H9 (cell line): ENCODE data around the gene ELOVL2. TPM values are rescaled to one million over a fixed set of nuclear protein-coding genes. Genes with fewer than 3 reads are reported as not detected.

ENCODE experiments used
- DNase-seq: peaks from one replicate; pipeline ENCODE4 v3.0.0-alpha.2; 2017
- H2AFZ ChIP-seq: one replicate; pipeline ENCODE4 v1.6.1; 2013; ENCODE audit warnings: mild to moderate bottlenecking, low read length, control low read depth, moderate library complexity
- H2AK5ac ChIP-seq: 2 replicates; pipeline ENCODE4 v1.6.1; 2013; ENCODE audit warnings: low read length, control low read depth, mixed read lengths; ENCODE audit not compliant: insufficient read length
- H2BK120ac ChIP-seq: one replicate; pipeline ENCODE4 v1.6.1; 2013; ENCODE audit warnings: low read depth, mild to moderate bottlenecking, low read length, control low read depth, inconsistent platforms; ENCODE audit not compliant: poor library complexity, severe bottlenecking
- H2BK12ac ChIP-seq: 2 replicates; pipeline ENCODE4 v1.6.1; 2013; ENCODE audit warnings: low read length, control low read depth, mixed read lengths, low read depth; ENCODE audit not compliant: insufficient read length
- H2BK15ac ChIP-seq: 2 replicates; pipeline ENCODE4 v1.6.1; 2013; ENCODE audit warnings: low read depth, low read length, control low read depth
- H2BK20ac ChIP-seq: one replicate; pipeline ENCODE4 v1.6.1; 2013; ENCODE audit warnings: low read depth, mild to moderate bottlenecking, low read length, control low read depth, inconsistent platforms; ENCODE audit not compliant: poor library complexity, severe bottlenecking
- H2BK5ac ChIP-seq: 2 replicates; pipeline ENCODE4 v1.6.1; 2013; ENCODE audit warnings: low read length, control low read depth, mixed read lengths; ENCODE audit not compliant: insufficient read length
- H3K14ac ChIP-seq: 2 replicates; pipeline ENCODE4 v1.6.1; 2013; ENCODE audit warnings: low read length, control low read depth; ENCODE audit not compliant: insufficient read depth
- H3K18ac ChIP-seq: 2 replicates; pipeline ENCODE4 v1.6.1; 2013; ENCODE audit warnings: low read depth, mild to moderate bottlenecking, mixed read lengths, low read length, control low read depth; ENCODE audit not compliant: insufficient read length
- H3K23ac ChIP-seq: 2 replicates; pipeline ENCODE4 v1.6.1; 2013; ENCODE audit warnings: low read length, control low read depth, mixed read lengths, low read depth; ENCODE audit not compliant: insufficient read length
- H3K23me2 ChIP-seq: 2 replicates; pipeline ENCODE4 v1.6.1; 2013; ENCODE audit warnings: low read depth, mild to moderate bottlenecking, mixed read lengths, low read length, control low read depth; ENCODE audit not compliant: insufficient read length, poor library complexity, severe bottlenecking
- H3K27ac ChIP-seq: 2 replicates; pipeline ENCODE4 v1.5.1; 2013; ENCODE audit warnings: low read length, control low read depth, mixed read lengths, low read depth; ENCODE audit not compliant: insufficient read length
- H3K27me3 ChIP-seq: 2 replicates; pipeline ENCODE4 v1.6.1; 2013; ENCODE audit warnings: low read length, control low read depth, inconsistent platforms; ENCODE audit not compliant: insufficient read depth
- H3K4ac ChIP-seq: 2 replicates; pipeline ENCODE4 v1.6.1; 2013; ENCODE audit warnings: low read depth, mild to moderate bottlenecking, control low read depth, inconsistent platforms, low read length, moderate library complexity
- H3K4me1 ChIP-seq: 2 replicates; pipeline ENCODE4 v1.6.1; 2013; ENCODE audit warnings: low read length, control low read depth, inconsistent platforms; ENCODE audit not compliant: insufficient read depth
- H3K4me2 ChIP-seq: 2 replicates; pipeline ENCODE4 v1.6.1; 2013; ENCODE audit warnings: low read length, control low read depth, mixed read lengths; ENCODE audit not compliant: insufficient read length, insufficient read depth
- H3K56ac ChIP-seq: 2 replicates; pipeline ENCODE4 v1.6.1; 2013; ENCODE audit warnings: low read depth, mild to moderate bottlenecking, mixed read lengths, low read length, control low read depth; ENCODE audit not compliant: insufficient read length
- H3K79me1 ChIP-seq: 2 replicates; pipeline ENCODE4 v1.6.1; 2013; ENCODE audit warnings: low read depth, mild to moderate bottlenecking, moderate library complexity, low read length, control low read depth, inconsistent platforms; ENCODE audit not compliant: insufficient read depth, poor library complexity, severe bottlenecking
- H3K79me2 ChIP-seq: 2 replicates; pipeline ENCODE4 v1.6.1; 2013; ENCODE audit warnings: low read length, control low read depth, inconsistent platforms; ENCODE audit not compliant: insufficient read depth
- H3K9ac ChIP-seq: 2 replicates; pipeline ENCODE4 v1.6.1; 2013; ENCODE audit warnings: low read length, control low read depth, mixed read lengths; ENCODE audit not compliant: insufficient read length; ENCODE audit errors: extremely low read depth
- H3K9me3 ChIP-seq: one replicate; pipeline ENCODE4 v1.6.1; 2013; ENCODE audit warnings: low read depth, low read length, inconsistent platforms; ENCODE audit not compliant: control insufficient read depth
- H3T11ph ChIP-seq: one replicate; pipeline ENCODE4 v1.6.1; 2013; ENCODE audit warnings: mild to moderate bottlenecking, low read length, control low read depth, inconsistent platforms
- H4K20me1 ChIP-seq: one replicate; pipeline ENCODE4 v1.6.1; 2013; ENCODE audit not compliant: control insufficient read depth, insufficient read length, insufficient read depth
- H4K5ac ChIP-seq: 2 replicates; pipeline ENCODE4 v1.6.1; 2013; ENCODE audit warnings: low read depth, mild to moderate bottlenecking, mixed read lengths, low read length, control low read depth; ENCODE audit not compliant: insufficient read length
- H4K8ac ChIP-seq: replicated peaks from 2 replicates; pipeline ENCODE4 v1.6.1; 2013; ENCODE audit warnings: low read length, control low read depth, mixed read lengths, low read depth; ENCODE audit not compliant: insufficient read length
- H4K91ac ChIP-seq: 2 replicates; pipeline ENCODE4 v1.6.1; 2013; ENCODE audit warnings: low read depth, mild to moderate bottlenecking, moderate library complexity, mixed read lengths, low read length, control low read depth; ENCODE audit not compliant: insufficient read length
- H3K27ac Mint-ChIP-seq, 3 experiments: 2 replicates in 2 of 3; 3 replicates in 1 of 3; pipeline ENCODE4 v1.8.0; 2020 to 2021; ENCODE audit warnings: mixed read lengths in 3 of 3, mild to moderate bottlenecking in 1 of 3, moderate library complexity in 1 of 3
- H3K27me3 Mint-ChIP-seq: 2 replicates; pipeline ENCODE4 v1.8.0; 2021; ENCODE audit warnings: low read depth, mild to moderate bottlenecking, moderate library complexity, mixed read lengths
- H3K36me3 Mint-ChIP-seq, 3 experiments: 2 replicates in 2 of 3; 3 replicates in 1 of 3; pipeline ENCODE4 v1.8.0; 2020 to 2021; ENCODE audit warnings: low read depth in 3 of 3, mixed read lengths in 3 of 3; ENCODE audit not compliant: insufficient read depth in 1 of 3
- H3K4me1 Mint-ChIP-seq, 2 experiments: 2 replicates each; pipeline ENCODE4 v1.8.0; 2020; ENCODE audit warnings: mixed read lengths in 2 of 2
- H3K4me3 Mint-ChIP-seq, 2 experiments: 2 replicates in 1 of 2; 3 replicates in 1 of 2; pipeline ENCODE4 v1.8.0; 2020 to 2021; ENCODE audit warnings: mild to moderate bottlenecking in 2 of 2, mixed read lengths in 2 of 2, moderate library complexity in 1 of 2
- H3K9me3 Mint-ChIP-seq, 2 experiments: 2 replicates in 1 of 2; 3 replicates in 1 of 2; pipeline ENCODE4 v1.8.0; 2020; ENCODE audit warnings: mild to moderate bottlenecking in 2 of 2, mixed read lengths in 2 of 2, moderate library complexity in 1 of 2
- WGBS: extraction: QIAGEN DNeasy Blood & Tissue Kit; methylation state at CpG from one replicate; pipeline ENCODE4 v1.1.7; 2013; ENCODE audit warnings: missing lambda C conversion rate, low lambda C conversion rate, mixed read lengths; ENCODE audit not compliant: insufficient read length; ENCODE audit errors: extremely low coverage; 5-methylcytosine and 5-hydroxymethylcytosine counted together
- total RNA-seq: library from RNA; stranded (reverse); gene quantifications from 2 replicates; pipeline ENCODE4 v1.2.1, GENCODE V29; 2021
- TF ChIP-seq, protein P1 (sequence below): fragments of 200-600 bp; sonication (generic); conservative IDR thresholded peaks from 3 replicates; pipeline ENCODE4 v1.8.0; 2021; ENCODE audit warnings: antibody characterized with exemption, mild to moderate bottlenecking

The ELOVL2 gene
- total RNA-seq, 1 experiment from 2014 or later, result 0.57 TPM

DNA sequence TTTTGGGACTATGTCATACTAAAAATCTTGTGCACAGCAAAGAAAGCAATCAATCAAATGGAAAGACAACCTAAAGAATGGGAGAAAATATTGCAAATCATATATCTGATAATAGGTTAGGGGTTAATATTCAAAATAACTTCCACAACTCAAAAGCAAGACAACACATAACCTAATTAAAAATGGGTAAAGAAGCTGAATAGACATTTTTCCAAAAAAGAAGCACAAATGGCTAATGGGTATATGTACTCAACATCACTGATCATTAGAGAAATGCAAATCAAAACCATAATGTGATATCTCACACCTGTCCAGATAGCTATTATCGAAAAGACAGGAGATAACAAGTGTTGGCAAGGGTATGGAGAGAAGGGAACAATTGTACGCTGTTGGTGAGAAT, 104.3 kb downstream of the ELOVL2 start:
- no peaks in the 10 kb centered on the region; a peak in 1 of 5 replicates for H3K9me3 Mint-ChIP-seq
- no peak overlapping the region for H4K8ac ChIP-seq
- H3K23ac ChIP-seq, result no peak overlapping the region
- no peak overlapping the region for H4K91ac ChIP-seq
- H3K27me3 ChIP-seq, result no peaks in the 10 kb centered on the region
- no peaks in the 10 kb centered on the region for H3K79me1 ChIP-seq
- H2BK20ac ChIP-seq, result no peak overlapping the region
- no CpG with 5 or more reads among the region's 2 CpGs for WGBS
- no peaks in the 10 kb centered on the region for H3K9me3 ChIP-seq
- H4K20me1 ChIP-seq, result no peaks in the 10 kb centered on the region
- no peak overlapping the region for H3K14ac ChIP-seq
- TF ChIP-seq, protein P1, sequence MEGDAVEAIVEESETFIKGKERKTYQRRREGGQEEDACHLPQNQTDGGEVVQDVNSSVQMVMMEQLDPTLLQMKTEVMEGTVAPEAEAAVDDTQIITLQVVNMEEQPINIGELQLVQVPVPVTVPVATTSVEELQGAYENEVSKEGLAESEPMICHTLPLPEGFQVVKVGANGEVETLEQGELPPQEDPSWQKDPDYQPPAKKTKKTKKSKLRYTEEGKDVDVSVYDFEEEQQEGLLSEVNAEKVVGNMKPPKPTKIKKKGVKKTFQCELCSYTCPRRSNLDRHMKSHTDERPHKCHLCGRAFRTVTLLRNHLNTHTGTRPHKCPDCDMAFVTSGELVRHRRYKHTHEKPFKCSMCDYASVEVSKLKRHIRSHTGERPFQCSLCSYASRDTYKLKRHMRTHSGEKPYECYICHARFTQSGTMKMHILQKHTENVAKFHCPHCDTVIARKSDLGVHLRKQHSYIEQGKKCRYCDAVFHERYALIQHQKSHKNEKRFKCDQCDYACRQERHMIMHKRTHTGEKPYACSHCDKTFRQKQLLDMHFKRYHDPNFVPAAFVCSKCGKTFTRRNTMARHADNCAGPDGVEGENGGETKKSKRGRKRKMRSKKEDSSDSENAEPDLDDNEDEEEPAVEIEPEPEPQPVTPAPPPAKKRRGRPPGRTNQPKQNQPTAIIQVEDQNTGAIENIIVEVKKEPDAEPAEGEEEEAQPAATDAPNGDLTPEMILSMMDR, result no peak
- no peaks in the 10 kb centered on the region for H3K23me2 ChIP-seq
- no peaks in the 10 kb centered on the region for H3K4me1 Mint-ChIP-seq
- H3K27me3 Mint-ChIP-seq, result peaks cover 2% of the 10 kb centered on the region
- no peak overlapping the region for H3K27ac Mint-ChIP-seq
- H2BK15ac ChIP-seq, result no peak overlapping the region
- H3K36me3 Mint-ChIP-seq, result no peaks in the 10 kb centered on the region; a peak in 1 of 7 replicates
- no peak overlapping the region for H2BK5ac ChIP-seq
- DNase-seq, result no peak
- H3K56ac ChIP-seq, result no peak overlapping the region
- no peak overlapping the region for H3K4ac ChIP-seq
- no peak overlapping the region for H3K18ac ChIP-seq
- no peak overlapping the region for H3K4me2 ChIP-seq
- H4K5ac ChIP-seq, result no peak overlapping the region
- H3K9ac ChIP-seq, result no peak overlapping the region
- H3T11ph ChIP-seq, result no peak overlapping the region
- H2AK5ac ChIP-seq, result no peak overlapping the region
- no peaks in the 10 kb centered on the region for H3K79me2 ChIP-seq
- no peak overlapping the region for H2BK12ac ChIP-seq
- no peak overlapping the region for H2BK120ac ChIP-seq
- no peak overlapping the region for H3K27ac ChIP-seq
- H3K4me3 Mint-ChIP-seq, result no peak overlapping the region
- no peak overlapping the region for H2AFZ ChIP-seq
- no peaks in the 10 kb centered on the region for H3K4me1 ChIP-seq
